Measurements from ENCODE around the gene MEGF11. TPM values are rescaled to one million over a fixed set of nuclear protein-coding genes. Genes with fewer than 3 reads are reported as not detected.

Gene MEGF11
- total RNA-seq, 1 experiment from 2014 or later: not detected

DNA sequence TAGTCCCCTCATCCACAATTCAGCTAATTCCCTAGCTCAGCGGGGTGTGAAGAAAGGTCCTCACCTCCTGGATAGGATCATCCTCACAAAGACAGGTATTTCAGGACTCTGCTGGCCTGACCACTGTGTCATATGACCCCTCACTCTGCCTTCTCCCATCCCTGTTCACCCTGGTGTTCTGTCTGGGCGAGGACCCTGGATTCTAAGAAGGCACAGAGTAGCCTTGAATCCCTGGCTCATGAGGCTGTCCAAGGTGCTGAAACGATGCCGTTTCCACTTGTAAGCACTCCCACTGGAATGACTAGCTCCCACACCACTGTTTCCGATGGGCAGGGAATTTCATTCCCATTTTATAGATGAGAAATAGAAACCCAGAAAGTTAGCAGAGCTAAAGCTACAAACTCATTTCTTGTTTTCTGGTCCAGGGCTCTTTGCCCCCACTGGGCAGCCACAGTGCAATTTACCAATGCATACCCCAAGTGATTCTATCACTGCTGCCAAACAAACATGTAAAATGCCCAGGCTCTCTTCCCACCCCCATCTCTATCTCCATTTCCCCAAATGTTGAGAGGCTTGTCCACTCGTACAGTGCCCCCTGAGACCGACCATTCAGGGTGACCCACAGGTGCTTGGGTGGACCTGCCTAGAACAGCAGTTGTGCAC is 301.0 kb downstream of the MEGF11 start:
- POLR2A ChIA-PET (ENCODE audit: unreplicated experiment): no interaction called here
- peak; percentile 48 for DNase-seq

GRCh38 chr15:65951007-65951406 is 302.5 kb downstream of the MEGF11 start:
- intact Hi-C loops (cut with micrococcal nuclease): no loop called here
- H3K27ac ChIP-seq (ENCODE audit: low read length): no peak overlapping the region
- no peak overlapping the region for H3K4me3 ChIP-seq (ENCODE audit: low read length)
- BruUV-seq (replicated peaks): no TSS peak
- no peak overlapping the region for H3K4me2 ChIP-seq (ENCODE audit: low read length)
- H3K4me1 ChIP-seq (ENCODE audit: insufficient read depth, low read length): no peaks in the 10 kb centered on the region; the same call in 1 of the 2 replicates
- H3F3A ChIP-seq (ENCODE audit: low read length, unreplicated experiment): no peaks in the 10 kb centered on the region
- no peak for DNase-seq
- no peaks in the 10 kb centered on the region for H3K9me2 ChIP-seq (replicated peaks; ENCODE audit: low read length)
- no peaks in the 10 kb centered on the region for H3K9me3 ChIP-seq (ENCODE audit: low read length)
- no peak for ATAC-seq
- CTCF ChIA-PET: no interaction called here
- no peaks in the 10 kb centered on the region for H3K36me3 ChIP-seq (ENCODE audit: low read depth, low read length)
- no peaks in the 10 kb centered on the region for H3K27me3 ChIP-seq (ENCODE audit: low read length)
- POLR2A ChIA-PET (ENCODE audit: unreplicated experiment): no interaction called here
- no peak overlapping the region for H2AFZ ChIP-seq (ENCODE audit: low read length)
- H3K79me2 ChIP-seq (ENCODE audit: low read length): no peaks in the 10 kb centered on the region
- H4K20me1 ChIP-seq (ENCODE audit: low read length): no peaks in the 10 kb centered on the region
- TF ChIP-seq EZH2 (IDR thresholded peaks at IDR 0.05; ENCODE audit: low read length, unreplicated experiment) (no peak), EZH2phosphoT487 (IDR thresholded peaks at IDR 0.05; ENCODE audit: borderline replicate concordance, low read length) (no peak)
- TF ChIP-seq, protein P1, sequence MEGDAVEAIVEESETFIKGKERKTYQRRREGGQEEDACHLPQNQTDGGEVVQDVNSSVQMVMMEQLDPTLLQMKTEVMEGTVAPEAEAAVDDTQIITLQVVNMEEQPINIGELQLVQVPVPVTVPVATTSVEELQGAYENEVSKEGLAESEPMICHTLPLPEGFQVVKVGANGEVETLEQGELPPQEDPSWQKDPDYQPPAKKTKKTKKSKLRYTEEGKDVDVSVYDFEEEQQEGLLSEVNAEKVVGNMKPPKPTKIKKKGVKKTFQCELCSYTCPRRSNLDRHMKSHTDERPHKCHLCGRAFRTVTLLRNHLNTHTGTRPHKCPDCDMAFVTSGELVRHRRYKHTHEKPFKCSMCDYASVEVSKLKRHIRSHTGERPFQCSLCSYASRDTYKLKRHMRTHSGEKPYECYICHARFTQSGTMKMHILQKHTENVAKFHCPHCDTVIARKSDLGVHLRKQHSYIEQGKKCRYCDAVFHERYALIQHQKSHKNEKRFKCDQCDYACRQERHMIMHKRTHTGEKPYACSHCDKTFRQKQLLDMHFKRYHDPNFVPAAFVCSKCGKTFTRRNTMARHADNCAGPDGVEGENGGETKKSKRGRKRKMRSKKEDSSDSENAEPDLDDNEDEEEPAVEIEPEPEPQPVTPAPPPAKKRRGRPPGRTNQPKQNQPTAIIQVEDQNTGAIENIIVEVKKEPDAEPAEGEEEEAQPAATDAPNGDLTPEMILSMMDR (conservative IDR thresholded peaks at IDR 0.05; ENCODE audit: low read depth, low read length): no peak
- no peak overlapping the region for H3K9ac ChIP-seq (ENCODE audit: low read length)

More for the DNA sequence above, 301.0 kb downstream of the MEGF11 start:
- no peak overlapping the region for H3K9ac ChIP-seq (ENCODE audit: low read length)
- H3K27me3 ChIP-seq (ENCODE audit: low read length): no peaks in the 10 kb centered on the region
- H3K4me3 ChIP-seq (ENCODE audit: low read length): no peak overlapping the region
- H3K9me2 ChIP-seq (replicated peaks; ENCODE audit: low read length): no peaks in the 10 kb centered on the region
- no peak overlapping the region for H3K4me2 ChIP-seq (ENCODE audit: low read length)
- H3K9me3 ChIP-seq (ENCODE audit: low read length): no peaks in the 10 kb centered on the region
- CTCF ChIA-PET: no interaction called here
- no peak overlapping the region for H2AFZ ChIP-seq (ENCODE audit: low read length)
- no peaks in the 10 kb centered on the region; the same call in 1 of the 2 replicates for H3K4me1 ChIP-seq (ENCODE audit: insufficient read depth, low read length)
- H4K20me1 ChIP-seq (ENCODE audit: low read length): no peaks in the 10 kb centered on the region
- H3K36me3 ChIP-seq (ENCODE audit: low read depth, low read length): no peaks in the 10 kb centered on the region
- no peaks in the 10 kb centered on the region for H3K79me2 ChIP-seq (ENCODE audit: low read length)
- no peak overlapping the region for H3K27ac ChIP-seq (ENCODE audit: low read length)
- no peak for ATAC-seq
- intact Hi-C loops (cut with micrococcal nuclease): no loop called here
- no peaks in the 10 kb centered on the region for H3F3A ChIP-seq (ENCODE audit: low read length, unreplicated experiment)
- TF ChIP-seq, protein P1 (conservative IDR thresholded peaks at IDR 0.05; ENCODE audit: low read depth, low read length): no peak
- TF ChIP-seq EZH2 (IDR thresholded peaks at IDR 0.05; ENCODE audit: low read length, unreplicated experiment) (no peak), EZH2phosphoT487 (IDR thresholded peaks at IDR 0.05; ENCODE audit: borderline replicate concordance, low read length) (no peak)
- BruUV-seq (replicated peaks): no TSS peak

DNA sequence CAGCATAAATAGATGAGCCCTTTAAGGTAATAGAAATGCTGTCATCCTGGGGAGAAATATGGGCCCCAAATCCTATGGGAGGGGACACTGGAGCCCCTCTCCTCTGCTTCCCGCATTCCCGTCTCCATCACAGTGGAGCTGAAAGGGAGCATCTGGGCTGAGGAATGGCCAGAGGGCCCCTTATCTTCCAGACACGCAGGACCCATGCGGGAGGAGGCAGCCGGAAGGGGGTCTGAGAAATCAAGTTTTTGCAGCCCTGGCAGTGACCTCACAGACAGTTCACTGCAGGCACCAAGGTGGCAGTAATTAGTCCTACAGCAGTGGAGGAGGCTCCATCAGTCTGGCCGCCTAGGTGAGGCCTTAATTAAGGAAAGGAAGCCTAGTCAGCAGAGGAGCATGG is 304.1 kb downstream of the MEGF11 start:
- BruUV-seq (replicated peaks): no TSS peak
- Histone ChIP-seq H3K9ac (ENCODE audit: low read length) (no peak overlapping the region), H3K4me1 (ENCODE audit: insufficient read depth, low read length) (no peaks in the 10 kb centered on the region; the same call in 1 of the 2 replicates), H3K4me2 (ENCODE audit: low read length) (no peak overlapping the region), H3K9me3 (ENCODE audit: low read length) (no peaks in the 10 kb centered on the region), H3K36me3 (ENCODE audit: low read depth, low read length) (no peaks in the 10 kb centered on the region), H4K20me1 (ENCODE audit: low read length) (no peaks in the 10 kb centered on the region), H3F3A (ENCODE audit: low read length, unreplicated experiment) (no peaks in the 10 kb centered on the region), H3K79me2 (ENCODE audit: low read length) (no peaks in the 10 kb centered on the region), H3K27me3 (ENCODE audit: low read length) (no peaks in the 10 kb centered on the region), H3K9me2 (replicated peaks; ENCODE audit: low read length) (no peaks in the 10 kb centered on the region), H3K27ac (ENCODE audit: low read length) (no peak overlapping the region), H2AFZ (ENCODE audit: low read length) (no peak overlapping the region), H3K4me3 (ENCODE audit: low read length) (no peak overlapping the region)
- no peak for TF ChIP-seq EZH2 (IDR thresholded peaks at IDR 0.05; ENCODE audit: low read length, unreplicated experiment)
- ATAC-seq (no peak), DNase-seq (no peak)
- ChIA-PET CTCF (no interaction called here), POLR2A (ENCODE audit: unreplicated experiment) (no interaction called here)
- intact Hi-C loops (cut with micrococcal nuclease): no loop called here
